SW480 (cell line): ENCODE data around the gene PPP1R7.

ENCODE experiments used
- DNase-seq: peaks from one replicate; pipeline ENCODE4 v3.0.0-alpha.2; 2016; ENCODE audit warnings: low spot score

PPP1R7 gene

GRCh38 chr2:241121008-241121407, 29.3 kb upstream of the PPP1R7 start:
- DNase-seq, result no peak

- DNase-seq, result no peak
These were observed 27.8 kb upstream of the PPP1R7 start for GRCh38 chr2:241122376-241123002.

- peak; percentile 31 for DNase-seq
These were observed 26.3 kb upstream of the PPP1R7 start for GRCh38 chr2:241123816-241124536.

- no peak for DNase-seq
These were observed 24.6 kb upstream of the PPP1R7 start for GRCh38 chr2:241125626-241126025.

- DNase-seq, result no peak
These were observed 24.1 kb upstream of the PPP1R7 start for GRCh38 chr2:241126201-241126611.

DNA sequence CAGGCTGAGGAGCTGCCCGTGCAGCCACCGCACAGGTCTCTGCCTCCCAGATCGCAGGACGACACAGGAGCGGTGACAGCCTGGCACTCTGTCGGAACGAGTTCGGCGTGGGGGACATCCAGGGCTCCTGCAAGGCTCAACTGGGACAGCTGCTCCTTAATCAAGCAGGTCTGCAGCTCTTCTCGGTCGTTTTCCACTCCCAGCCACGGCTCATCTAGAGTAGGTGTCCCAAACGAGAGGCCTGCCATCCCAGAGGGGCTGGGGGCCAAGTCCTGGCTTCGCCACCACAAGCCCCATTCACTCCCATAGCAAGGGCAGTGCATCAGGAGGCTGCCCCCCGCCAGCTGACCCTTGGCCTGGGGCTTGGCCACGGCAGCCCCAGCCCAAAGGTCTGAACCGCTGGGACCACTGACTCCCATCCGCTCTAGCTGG, 23.5 kb upstream of the PPP1R7 start:
- DNase-seq, result no peak

GRCh38 chr2:241128266-241128665, 22.0 kb upstream of the PPP1R7 start:
- no peak for DNase-seq

GRCh38 chr2:241129086-241129871, 21.0 kb upstream of the PPP1R7 start:
- no peak for DNase-seq

- DNase-seq, result no peak
These were observed 20.0 kb upstream of the PPP1R7 start for GRCh38 chr2:241130316-241130715.

DNA sequence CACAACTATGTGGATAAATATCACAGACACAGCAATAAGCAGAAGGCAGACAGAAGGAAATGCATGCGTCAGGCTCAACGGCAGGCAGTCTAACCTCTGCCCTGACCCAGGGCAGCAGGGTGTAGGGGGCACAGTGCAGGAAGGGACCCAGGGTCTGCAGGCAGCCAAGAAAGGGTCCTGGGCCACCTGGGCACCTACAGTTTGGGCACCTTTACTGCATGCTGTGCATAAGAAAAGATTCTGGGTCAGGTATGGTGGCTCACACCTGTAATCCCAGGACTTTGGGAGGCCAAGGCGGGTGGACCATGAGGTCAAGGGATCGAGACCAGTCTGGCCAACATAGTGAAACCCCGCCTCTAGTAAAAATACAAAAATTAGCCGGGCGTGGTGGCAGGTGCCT, 18.7 kb upstream of the PPP1R7 start:
- DNase-seq, result no peak

DNA sequence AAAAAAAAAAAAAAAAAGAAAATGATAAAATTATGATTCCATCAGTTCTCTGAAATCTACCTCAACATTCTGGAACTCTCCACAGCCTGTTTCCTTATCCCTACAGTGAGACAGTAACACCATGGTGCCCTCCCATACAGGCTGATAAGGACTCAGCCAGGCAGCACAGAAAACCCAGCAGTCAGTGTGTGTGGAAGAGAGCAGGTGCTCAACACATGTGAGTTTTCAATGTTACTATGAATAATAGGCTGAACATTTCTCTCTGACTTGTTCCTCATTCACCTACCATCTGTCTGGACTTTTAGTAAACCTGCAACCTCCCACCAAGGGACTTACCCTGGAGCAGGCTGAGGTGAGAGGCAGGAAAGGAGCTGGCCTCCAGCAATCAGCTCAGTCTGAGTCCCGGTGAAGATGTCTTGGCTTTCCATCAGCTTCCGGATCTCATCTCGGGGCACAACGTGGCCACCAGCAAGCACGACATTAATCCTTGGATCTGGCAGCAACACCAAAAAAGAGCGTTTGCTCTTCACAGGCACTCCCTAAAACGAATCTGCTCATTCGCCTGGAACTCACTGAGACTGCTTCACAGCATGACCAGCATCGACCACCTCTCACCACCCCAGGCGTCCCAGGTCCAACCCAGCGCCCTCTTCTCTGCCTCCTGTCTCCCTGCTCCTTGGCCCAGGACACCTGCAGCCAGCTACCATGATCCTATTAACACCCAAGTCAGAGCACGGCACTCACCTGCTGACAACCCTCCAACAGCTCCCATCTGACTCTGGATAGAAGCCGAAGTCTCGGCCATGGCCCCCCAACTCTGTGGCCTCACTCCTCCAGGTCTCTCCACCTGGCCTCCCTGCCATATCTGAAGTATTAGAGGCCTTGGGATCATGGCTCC, 17.5 kb upstream of the PPP1R7 start:
- DNase-seq, result no peak

DNA sequence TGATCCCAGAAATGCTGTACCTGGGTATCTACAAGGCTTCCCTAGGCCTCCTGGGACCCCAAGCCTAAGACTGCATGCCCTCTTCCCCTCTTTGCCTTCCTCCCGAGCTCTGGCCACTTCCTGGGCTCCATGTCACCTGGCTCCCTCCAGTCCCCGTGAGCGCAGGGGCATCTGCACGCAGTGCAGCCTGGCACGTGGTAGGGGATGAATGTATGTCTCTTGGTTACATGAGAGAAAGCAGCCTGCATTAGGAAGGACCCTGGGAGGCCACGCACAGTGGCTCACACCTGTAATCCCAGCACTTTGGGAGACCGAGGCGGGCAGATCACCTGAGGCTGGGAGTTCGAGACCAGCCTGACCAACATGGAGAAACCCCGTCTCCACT, 16.8 kb upstream of the PPP1R7 start:
- no peak for DNase-seq

GRCh38 chr2:241134711-241135110, 15.6 kb upstream of the PPP1R7 start:
- no peak for DNase-seq

DNA sequence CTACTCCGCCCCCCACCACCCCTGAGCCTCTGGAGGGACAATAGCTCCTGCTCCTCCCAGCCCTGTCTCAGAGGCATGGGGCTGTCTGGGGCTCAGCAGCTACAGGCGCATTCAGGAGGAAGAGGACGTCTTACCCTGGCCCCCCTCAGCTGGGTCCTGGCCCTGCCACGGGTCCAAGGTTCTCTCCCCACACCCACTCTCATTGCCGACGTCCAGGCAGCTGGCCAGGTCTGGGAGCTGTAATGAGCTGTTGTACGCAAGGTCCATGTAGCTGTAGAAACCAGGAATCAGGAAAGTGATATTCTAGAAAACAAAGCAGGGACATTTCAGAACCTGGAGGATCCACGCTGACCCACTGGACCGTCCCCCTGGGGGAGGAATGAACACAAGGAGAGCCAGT, 14.5 kb upstream of the PPP1R7 start:
- DNase-seq, result no peak

DNA sequence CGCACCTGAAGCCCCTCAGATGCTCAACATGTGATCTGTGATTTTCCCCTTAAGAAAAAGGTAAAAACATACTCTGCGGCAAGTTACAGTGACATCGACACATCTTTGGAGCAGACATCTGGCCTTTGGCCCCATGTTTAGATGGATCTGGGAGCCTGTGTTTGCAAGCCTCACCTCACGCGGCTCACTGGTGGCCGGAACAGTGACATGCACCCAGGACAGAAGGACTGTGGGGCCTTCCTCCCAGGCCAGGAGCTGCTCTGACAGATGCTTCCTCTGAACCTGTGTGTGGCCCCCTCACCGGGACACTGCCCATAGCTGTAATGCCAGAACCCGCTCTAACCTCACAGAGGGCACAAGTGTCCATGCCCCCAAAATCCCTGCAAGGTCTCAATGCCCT, 14.1 kb upstream of the PPP1R7 start:
- no peak for DNase-seq

- no peak for DNase-seq
These were observed 13.5 kb upstream of the PPP1R7 start for GRCh38 chr2:241136661-241137260.

- DNase-seq, result no peak
These were observed 12.7 kb upstream of the PPP1R7 start for GRCh38 chr2:241137276-241138190.

DNA sequence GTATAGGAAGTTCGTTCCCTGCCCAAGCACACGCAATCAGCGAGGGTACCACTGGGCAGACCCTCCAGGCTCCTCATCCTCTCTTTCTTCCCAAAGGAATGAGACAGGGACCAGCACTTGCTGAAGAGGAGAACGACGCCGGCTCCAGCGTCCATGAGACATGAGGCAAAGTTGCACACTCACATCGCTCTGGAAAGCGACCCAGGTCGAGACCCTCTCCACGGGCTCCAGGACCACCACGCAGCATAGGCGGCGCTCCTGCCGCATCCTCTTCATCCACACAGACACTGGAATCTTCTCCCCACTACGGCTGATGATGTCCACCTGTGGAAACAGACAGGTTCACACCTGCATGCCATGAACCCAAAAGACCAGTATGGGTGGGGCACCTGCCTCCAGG, 11.8 kb upstream of the PPP1R7 start:
- no peak for DNase-seq

DNA sequence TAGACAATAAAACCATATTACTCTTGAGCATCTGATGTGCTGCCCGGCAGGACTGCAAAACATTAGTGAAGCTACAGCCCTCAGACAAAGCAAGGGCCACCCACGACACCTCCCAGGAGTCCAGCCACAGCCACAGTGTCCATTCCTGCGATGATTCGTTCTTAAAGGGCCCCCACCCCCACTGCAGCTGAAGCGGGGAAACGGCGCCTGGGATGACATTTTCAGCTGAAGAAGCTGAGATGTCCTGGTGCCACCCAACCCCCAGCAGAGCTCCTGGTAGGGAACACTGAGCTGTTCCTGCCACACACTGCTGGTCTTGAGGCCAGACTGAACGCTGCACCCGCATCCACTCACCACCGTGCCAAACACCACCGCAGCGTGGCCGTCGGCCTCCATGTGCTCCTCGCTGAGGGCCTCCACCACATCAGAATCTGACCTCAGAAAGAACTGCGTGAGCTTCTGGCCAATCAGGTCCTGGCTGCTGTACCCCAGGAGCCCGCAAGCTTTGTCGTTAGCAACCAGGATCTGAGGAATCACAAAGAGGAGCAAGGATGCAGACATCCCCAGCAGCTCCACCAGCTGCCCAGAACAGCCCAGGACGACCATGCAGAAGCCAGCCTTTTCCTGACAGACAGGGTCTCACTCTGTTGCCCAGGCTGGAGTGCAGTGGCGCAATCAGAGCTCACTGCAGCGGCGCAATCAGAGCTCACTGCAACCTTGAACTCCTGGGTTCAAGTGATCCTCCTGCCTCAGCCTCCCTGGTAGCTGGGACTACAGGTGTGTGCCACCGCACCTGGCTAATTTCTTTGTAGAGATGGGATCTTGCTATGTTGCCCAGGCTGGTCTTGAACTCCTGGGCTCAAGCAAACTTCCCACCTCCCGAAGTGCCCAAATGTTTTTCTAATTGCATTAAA, 10.5 kb upstream of the PPP1R7 start:
- DNase-seq, result no peak

DNA sequence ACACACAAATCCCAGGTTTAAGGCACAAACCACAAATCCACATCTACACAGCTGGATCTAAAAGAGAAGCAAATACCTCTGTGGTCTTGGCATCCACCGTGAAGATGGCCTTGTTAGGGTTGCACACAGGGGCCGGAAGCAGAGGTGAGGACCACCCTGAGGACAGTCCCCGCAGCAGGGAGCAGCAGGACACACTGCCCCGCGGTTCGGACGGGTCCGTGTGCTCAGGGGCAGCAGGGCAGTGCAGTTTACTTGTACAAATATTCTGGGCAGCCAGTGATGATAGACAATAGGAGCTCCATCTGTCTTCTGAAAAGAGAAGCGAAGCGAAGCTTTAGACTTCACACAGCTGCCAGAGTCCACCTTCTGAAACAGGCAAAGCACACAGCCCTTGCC, 9.8 kb upstream of the PPP1R7 start:
- no peak for DNase-seq
